Measurements from ENCODE around the gene HMX1.

Gene HMX1

DNA sequence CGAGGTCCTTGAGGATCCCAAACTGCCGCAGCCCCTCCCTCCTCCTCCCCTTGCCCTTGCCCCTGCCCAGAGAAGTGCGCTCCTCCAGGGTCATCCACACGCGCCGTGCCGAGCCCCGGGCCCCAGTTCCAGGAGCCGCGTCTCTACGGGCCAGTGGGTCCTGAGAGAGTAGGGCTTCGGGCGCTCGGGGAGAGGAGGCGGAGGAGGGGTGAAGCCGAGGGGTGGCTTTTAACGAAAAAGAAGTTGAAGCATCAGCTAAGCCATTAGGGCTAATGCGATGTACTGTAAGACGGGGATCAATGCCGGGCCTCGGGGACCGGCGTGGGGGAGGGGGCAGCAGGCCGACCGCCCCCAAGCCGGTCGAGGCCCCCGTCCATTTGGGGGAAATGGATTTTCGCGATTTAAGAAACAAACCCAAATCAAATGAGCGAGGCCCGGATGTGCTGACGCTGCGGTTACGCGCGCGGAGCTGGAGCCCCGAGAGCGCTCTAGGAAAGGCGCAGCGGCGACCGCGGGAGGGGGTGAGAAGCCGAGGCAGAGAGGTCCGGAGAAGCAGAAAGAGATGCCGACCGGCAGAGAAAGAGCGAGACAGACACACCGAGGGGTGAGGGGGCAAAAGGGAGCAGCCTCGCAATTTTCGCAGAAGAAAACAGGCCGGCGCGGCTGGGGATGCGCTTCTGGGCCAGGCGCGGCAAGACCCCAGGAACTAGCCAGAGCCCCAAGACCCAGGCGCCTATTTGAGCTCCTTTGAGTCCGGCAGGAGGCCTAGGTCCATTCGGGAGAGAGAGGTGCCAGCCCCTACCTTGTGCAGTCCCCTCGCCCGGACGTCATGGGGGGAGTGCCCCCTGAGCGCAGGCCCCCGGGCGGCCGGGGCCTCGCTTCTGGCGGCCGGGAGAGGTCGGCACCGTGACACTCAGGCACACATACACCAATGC lies 13.6 kb downstream of the HMX1 start:
- no peak for DNase-seq (ENCODE audit: low read depth)

DNA sequence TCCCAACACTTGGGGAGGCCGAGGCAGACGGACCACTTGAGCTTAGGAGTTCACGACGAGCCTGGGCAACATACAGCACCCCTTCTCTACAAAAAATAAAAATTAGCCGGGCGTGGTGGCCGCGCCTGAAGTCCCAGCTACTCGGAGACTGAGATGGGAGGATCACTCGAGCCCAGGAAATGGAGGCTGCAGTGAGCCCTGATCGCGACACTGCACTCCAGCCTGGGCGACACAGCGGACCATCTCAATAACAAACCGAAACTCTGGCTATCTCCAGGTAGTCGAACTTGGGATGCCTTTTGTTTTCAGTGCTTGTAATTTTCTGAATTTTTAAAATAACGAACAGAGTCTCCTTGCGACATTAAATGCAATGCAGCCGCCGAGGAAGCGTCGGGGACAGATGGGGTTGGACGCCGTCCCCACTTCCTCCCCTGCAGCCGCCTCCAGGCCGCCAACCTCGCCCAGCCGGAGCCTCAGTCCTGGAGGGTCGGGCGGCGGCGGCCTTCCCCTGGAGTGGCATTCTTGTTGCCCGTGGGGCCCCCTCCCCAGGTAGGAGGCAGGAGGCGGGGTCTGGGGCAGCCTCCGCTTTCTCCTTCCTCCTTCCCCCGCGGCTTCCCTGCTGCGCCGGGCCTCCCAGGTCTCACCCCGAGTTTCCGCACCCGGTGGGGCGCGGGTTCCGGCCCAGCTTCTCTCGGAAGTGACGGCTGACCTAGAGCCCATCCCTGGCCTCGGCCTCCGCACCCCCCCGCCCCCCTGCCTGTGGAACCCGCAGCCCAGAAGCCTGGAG lies 14.6 kb downstream of the HMX1 start:
- no peak for DNase-seq (ENCODE audit: low read depth)

DNA sequence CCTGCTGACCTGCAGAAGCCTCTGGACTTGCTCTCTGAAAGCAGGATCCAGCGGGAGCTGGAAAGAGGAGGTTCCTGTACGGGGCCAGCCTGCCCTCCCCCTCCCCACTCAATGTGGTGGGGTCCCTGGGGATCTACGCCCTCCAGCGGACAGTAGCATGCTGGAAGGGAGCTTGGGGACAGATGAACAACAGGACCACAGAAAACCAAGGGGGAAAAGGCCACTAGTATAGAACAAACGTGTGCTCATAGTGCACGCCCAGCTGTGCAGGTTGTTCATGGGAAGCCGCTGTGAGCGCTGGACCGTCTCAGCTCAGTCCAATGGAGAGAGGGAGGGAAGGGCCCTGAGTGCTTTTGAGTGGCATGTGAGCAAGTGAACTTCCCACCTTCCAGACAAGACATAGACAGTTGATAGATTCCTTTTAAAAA lies 15.8 kb downstream of the HMX1 start:
- DNase-seq (ENCODE audit: low read depth), result no peak

DNA sequence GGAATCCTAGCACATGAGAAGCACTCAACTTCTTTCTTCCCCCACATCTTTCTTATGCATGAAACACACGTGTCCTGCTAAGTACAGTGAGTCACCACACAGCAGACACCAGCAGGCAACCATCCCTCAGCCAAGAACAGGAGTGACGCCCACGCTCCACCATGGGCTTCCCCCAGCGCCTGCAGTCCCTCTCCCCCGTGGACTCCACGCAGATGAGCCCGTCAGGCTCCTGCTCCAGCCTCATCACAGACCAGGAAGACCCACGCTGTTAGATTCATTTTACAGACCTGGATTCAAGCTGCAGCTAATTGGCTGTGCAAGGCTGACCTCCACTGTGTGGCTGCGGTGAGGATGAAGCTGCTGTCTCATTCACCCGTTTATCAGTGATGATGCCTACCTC lies 16.7 kb downstream of the HMX1 start:
- no peak for DNase-seq (ENCODE audit: low read depth)

DNA sequence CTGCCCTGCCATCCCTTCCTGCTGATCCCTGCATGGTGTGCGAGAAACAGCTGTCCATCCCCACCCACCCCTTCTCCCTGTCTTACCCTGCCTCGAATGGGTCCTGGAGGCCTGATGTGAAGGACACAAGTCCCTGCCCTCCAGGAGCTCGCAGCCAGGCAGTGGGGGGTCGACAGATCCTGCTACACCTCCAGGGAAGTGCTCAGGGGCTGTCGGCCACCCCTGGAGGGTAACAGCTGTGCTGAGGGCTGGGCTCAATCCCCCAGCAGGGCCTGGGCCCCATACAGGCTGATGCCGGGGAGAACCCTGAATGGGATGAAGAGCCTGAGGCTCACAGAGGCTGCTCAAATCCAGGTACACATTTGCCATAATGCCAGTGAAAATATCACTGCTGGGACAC lies 17.6 kb downstream of the HMX1 start:
- DNase-seq (ENCODE audit: low read depth), result no peak

DNA sequence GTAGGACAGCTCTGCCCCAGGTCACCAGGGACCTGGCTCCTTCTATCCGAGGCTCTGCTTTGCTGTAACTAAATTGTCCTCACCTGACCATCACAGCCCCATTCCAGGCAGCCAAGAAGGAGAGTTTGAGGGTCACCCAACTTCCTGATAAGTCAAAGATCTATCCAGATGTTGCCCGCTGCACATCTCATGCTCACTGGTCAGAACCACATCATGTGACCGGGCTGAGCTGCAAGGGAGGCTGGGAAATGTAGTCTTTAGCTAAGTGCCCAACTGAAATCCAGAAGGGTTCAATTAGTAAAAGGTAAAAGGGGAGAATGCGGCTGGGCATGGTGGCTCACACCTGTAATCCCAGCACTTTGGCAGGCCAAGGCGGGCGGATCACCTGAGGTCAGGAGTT lies 18.4 kb downstream of the HMX1 start:
- no peak for DNase-seq (ENCODE audit: low read depth)

DNA sequence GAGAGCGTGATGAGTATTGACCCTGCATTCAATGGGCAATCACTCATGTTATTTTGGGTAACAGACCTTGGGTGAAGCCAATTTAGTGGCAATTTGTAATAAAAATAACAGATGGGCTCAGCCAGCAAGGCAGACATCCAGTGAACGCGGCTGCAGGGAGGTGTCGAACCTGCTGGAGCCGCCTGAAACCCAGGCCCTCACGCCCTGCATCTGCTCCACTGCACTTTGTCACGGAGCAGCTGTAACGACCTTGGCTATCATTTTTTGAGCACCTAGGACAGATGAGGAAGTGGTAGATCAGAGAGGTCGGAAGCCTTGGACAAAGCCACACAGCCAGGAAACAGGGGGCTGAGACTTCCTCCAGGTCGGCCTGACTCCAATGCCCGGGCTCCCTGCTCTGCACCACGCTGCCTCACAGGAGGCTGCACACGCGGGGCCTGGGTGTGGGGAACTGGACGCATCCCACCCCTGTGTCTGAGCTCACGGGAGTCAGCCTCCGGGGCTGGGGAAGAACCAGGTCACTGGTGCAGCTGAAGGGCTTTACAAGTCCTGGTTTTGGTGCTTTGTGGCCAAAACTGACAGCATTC lies 19.4 kb downstream of the HMX1 start:
- no peak for DNase-seq (ENCODE audit: low read depth)

- DNase-seq (ENCODE audit: low read depth), result no peak
These were observed 20.1 kb downstream of the HMX1 start for GRCh38 chr4:8851321-8852117.

GRCh38 chr4:8850830-8851188 lies 20.8 kb downstream of the HMX1 start:
- no peak for DNase-seq (ENCODE audit: low read depth)

DNA sequence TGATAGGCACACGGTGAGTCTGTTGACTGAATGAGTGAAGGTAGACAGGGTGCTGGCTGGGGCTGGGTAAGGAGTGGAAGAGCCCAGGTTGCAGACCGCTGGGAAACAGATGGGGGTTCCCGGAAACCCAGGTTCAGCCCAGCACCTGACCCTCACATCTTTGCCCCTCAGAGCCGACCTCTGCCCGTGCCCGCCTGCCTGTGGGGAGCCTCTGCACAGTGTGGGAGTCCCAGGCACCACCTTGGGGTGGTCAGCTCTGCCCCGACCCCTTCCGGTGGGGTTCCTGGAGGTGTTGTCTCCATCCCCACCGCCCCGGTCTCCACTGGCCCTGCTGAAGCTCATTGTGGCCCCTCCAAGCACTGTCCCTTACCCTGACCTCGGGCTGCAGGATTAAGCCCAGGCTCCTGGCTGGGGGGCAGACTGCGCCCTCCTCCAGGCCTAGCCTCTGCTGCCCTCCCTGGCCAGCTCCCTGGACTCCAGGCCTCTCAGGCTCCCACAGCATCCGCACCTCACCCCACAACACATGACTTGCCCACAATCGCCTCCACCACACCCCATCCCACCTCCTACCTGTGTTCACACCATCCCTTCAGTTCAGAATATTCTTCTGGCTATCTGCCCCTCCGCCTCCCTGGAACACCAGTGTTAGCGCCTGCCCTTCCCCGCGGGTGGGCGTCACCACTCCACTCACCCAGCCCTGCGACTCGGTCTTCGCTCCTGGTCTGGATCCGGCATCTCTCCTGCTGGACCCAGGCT lies 21.4 kb downstream of the HMX1 start:
- no peak for DNase-seq (ENCODE audit: low read depth)

- no peak for DNase-seq (ENCODE audit: low read depth)
These were observed 22.2 kb downstream of the HMX1 start for GRCh38 chr4:8849266-8850073.

DNA sequence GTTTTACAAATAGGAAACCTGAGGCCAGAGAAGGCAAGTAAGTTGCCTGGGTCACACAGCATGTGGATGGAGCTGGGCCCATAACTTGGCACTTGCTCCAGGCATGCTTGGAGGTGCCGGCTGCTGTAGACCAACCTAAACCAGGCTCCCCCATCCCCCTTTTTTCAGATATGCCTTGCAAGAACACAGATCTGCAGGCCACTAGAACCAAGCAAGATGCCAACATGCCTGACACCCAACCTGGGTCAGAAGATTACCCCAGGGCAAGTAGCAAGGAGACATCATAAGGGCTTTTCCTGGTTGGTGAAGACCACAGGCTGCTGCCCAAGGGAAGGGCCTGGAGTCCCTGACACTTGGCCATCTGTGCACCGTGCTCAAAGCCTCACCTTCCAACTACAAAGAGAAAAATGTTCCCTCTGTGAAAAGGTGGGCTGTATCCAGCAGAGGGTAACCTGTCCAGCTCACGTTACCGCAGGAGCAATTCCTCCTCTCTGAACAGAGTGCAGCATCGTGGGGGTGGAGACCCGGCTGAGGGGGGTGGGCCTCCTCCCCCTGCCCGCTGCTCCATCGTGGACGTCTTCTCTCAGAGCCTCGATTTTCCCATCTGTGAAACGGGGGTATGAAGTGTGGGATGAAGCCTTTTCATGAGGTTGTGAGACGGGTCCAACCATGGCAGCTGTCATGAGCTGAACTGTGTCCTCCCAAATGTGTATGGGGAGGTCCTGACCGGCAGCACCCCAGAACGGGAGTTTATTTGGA lies 23.0 kb downstream of the HMX1 start:
- no peak for DNase-seq (ENCODE audit: low read depth)

- no peak for DNase-seq (ENCODE audit: low read depth)
These were observed 23.9 kb downstream of the HMX1 start for GRCh38 chr4:8847764-8848163.

GRCh38 chr4:8847331-8847730 lies 24.3 kb downstream of the HMX1 start:
- DNase-seq (ENCODE audit: low read depth), result no peak

GRCh38 chr4:8846826-8847225 lies 24.8 kb downstream of the HMX1 start:
- no peak for DNase-seq (ENCODE audit: low read depth)

GRCh38 chr4:8846046-8846720 lies 25.5 kb downstream of the HMX1 start:
- DNase-seq (ENCODE audit: low read depth), result no peak

- no peak for DNase-seq (ENCODE audit: low read depth)
These were observed 26.5 kb downstream of the HMX1 start for GRCh38 chr4:8844976-8845690.

DNA sequence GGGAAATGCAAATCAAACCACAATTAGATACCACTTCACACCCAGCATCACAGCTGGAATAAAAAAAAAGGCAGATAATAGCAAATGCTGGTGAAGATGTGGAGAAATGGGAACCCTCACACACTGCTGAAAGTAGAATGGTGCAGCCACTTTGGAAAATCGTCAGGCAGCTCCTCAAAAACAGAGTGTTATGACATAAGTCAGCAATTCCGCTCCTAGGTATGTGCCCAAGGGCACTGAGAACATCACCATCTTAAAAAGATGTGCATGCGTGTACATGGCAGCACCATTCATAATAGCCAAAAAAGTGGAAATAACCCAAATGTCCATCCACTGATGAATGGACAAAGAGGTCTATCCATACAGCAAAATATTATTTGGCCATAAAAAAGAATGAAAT lies 28.0 kb downstream of the HMX1 start:
- DNase-seq (ENCODE audit: low read depth), result no peak
